Upper lobe of right lung (tissue), 1 donor: ENCODE data around the gene SIRT4. TPM values are rescaled to one million over a fixed set of nuclear protein-coding genes. Genes with fewer than 3 reads are reported as not detected.

Source experiments
- ATAC-seq: fragments of 200-7000 bp; cut with Tn5 transposase; one replicate; pipeline ENCODE4 v1.9.1; 2020; ENCODE audit warnings: mild to moderate bottlenecking, moderate library complexity
- DNase-seq: peaks from one replicate; pipeline ENCODE4 v3.0.0-alpha.2; 2020
- H3K27ac ChIP-seq: fragments of 200-600 bp; one replicate; pipeline ENCODE4 v1.8.0; 2022
- H3K27me3 ChIP-seq: fragments of 200-600 bp; one replicate; pipeline ENCODE4 v1.8.0; 2022; ENCODE audit warnings: mild to moderate bottlenecking
- H3K36me3 ChIP-seq: fragments of 200-600 bp; one replicate; pipeline ENCODE4 v1.8.0; 2022
- H3K4me1 ChIP-seq: fragments of 200-600 bp; one replicate; pipeline ENCODE4 v1.8.0; 2022
- H3K4me3 ChIP-seq: fragments of 200-600 bp; one replicate; pipeline ENCODE4 v1.8.0; 2022; ENCODE audit warnings: mild to moderate bottlenecking
- H3K9me3 ChIP-seq: fragments of 200-600 bp; one replicate; pipeline ENCODE4 v1.8.0; 2022
- CTCF ChIP-seq: fragments of 200-600 bp; IDR thresholded peaks from one replicate; pipeline ENCODE4 v1.8.0; 2022; ENCODE audit warnings: antibody characterized with exemption
- intact Hi-C: fragments of 100-400 bp; cut with DNase I; formaldehyde crosslinking; loops from one replicate; pipeline ENCODE4 v1.11.0; 2022
- total RNA-seq: library from RNA; stranded (reverse); fragmentation: NEBNext Ultra II Directional; extraction: Animal tissue kit (Norgen Biotek cat#: 25700); gene quantifications from one replicate; pipeline ENCODE4 v1.2.1, GENCODE V29; 2021
- donor health status: DM: no; HTN: yes; CAD: no; lungs with severe emphysema.

SIRT4 gene
- total RNA-seq, 1 donor from 2014 or later: 2.4 TPM

DNA sequence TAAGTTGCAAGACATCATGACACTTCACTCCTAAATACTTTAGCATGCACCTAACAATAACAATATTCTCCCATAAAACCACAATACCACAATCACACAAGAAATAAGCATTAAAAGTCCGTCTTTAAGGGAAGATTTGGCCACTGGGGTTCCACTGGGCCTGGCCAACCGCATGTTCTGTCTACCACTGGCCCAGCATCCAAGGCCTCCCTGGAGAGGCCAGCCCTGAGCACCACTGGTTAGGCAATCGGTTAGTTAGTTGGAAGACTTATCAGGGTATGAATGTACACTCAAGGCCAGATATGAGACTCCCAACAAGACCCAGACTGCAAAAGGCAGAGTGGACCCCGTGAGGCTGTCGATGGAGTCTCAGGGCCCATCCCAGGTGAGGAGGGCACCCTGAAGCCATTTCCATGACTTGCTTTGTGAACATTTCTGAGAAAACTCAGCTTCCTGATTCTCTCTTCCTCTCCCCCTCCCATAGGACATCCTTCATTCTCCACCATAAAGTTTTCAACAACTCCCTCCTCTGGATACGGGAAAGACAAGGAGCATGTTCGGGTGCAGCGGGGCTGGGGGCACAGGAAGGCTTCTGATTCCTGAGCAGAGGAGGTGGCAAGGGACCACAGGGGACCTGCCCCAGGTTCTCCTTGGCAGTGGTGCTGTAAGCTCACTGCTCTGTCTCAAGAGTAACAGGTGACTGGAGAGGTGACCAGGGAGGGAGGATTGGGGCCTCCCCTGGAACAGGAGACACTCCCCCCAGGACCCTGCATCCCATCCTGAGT is 42.5 kb upstream of the SIRT4 start:
- H3K4me1 ChIP-seq: peaks cover 75% of the 10 kb centered on the region
- H3K27ac ChIP-seq: peak overlapping the region; percentile 30
- no peaks in the 10 kb centered on the region for H3K9me3 ChIP-seq
- ATAC-seq (no peak), DNase-seq (no peak)
- H3K27me3 ChIP-seq: no peaks in the 10 kb centered on the region
- H3K4me3 ChIP-seq: no peak overlapping the region
- intact Hi-C loops: no loop called here
- TF ChIP-seq CTCF: no peak
- H3K36me3 ChIP-seq: no peaks in the 10 kb centered on the region

- Histone ChIP-seq H3K4me1 (peaks cover 69% of the 10 kb centered on the region), H3K27ac (no peak overlapping the region)
These were observed 41.5 kb upstream of the SIRT4 start for GRCh38 chr12:120260607-120261006.

DNA sequence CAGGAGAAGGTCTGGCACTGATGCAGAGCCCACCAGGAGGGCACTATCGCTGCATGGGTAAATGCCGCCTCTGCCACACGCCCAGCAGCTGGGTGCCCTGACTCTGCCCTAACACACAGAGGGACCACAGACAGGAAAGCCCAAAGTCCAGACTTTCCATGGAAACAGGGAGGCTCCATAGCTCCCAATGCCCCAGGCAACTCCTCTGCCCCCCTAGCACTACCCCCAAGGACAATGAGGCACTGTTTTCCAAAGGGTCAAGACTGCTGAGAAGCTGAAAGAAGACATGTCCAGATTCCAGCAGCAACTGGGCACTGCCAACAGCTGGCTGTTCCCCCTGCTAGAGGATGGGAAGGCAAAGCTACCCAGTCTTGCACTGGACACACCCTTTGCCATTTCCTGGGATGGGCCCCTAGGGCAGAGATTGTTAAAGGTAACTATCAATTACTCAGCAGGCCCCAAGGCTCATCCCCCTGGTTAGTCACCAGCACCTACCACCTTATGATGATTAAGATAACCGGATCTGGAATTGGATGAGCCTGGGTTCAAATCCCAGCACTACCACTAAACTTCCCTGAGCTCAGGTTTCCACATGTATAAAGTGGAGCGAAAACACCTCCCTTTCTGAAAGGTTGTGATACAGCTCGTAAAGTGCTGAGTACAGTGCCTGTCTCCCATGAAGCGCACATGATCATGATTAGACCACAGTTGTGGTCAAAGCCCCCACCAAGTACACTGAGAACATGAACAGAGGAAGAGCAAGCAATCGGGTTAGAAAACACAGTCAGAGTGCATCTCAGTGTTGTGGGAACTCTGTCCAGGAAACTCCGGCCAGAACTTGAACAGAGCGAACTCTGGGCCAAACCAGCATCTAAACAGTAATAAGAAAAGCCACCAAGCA is 39.9 kb upstream of the SIRT4 start:
- Histone ChIP-seq H3K27ac (peak overlapping the region; percentile 83), H3K9me3 (no peaks in the 10 kb centered on the region), H3K27me3 (no peaks in the 10 kb centered on the region), H3K4me1 (peaks cover 60% of the 10 kb centered on the region), H3K4me3 (peak overlapping the region; percentile 68), H3K36me3 (no peaks in the 10 kb centered on the region)
- intact Hi-C loops: no loop called here
- DNase-seq (no peak), ATAC-seq (no peak)
- no peak for TF ChIP-seq CTCF

More at GRCh38 chr12:120260607-120261006, 41.5 kb upstream of the SIRT4 start:
- DNase-seq (no peak), ATAC-seq (no peak)
- TF ChIP-seq CTCF: no peak
- Histone ChIP-seq H3K36me3 (no peaks in the 10 kb centered on the region), H3K27me3 (no peaks in the 10 kb centered on the region), H3K4me3 (no peak overlapping the region), H3K9me3 (no peaks in the 10 kb centered on the region)
- intact Hi-C loops: no loop called here

DNA sequence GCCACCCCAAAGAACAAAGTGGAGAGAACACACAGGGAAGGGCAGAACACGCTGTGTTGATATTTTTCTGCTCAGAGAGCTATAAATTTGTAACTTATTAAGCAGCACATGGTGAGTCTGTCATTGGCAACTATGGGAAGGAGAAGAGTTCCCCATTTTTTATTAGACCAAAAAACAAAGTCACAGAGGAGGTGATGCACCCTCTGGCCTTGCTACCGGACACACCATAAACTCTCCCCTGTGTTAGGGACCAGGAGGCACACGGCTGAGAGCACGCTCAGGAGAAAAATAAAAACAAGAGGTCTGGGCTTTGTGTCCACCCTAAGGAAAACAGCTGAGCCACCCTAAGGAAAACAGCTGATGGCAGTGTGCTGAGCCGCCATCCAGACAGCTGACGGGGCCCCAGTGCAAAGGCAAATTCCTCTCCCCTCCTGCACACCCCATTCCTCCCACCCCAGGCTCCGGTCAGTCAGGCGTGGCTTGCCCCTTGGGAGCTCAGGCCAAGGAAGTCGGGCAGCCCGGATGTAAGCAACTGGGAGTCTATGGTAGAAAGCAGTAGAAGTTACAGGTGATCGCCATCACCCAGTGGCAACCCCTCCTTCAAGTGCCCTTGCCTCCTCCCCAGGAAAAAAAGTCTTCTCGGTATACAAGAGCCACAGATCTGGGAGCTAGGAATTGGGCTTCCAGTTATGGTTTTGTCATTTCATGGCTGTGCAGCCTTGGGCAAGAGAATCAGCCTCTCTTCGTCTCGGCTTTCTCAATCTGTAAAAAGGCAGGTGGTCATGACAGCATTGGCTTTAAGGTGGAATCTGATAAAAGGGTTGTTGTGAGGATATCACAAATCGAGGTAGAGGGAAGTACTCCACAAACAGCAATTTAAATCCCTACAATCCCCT is 39.0 kb upstream of the SIRT4 start:
- peak overlapping the region; percentile 68 for H3K4me3 ChIP-seq
- H3K4me1 ChIP-seq: peaks cover 57% of the 10 kb centered on the region
- intact Hi-C loops: no loop called here
- H3K27ac ChIP-seq: peak overlapping the region; percentile 83
- no peak for TF ChIP-seq CTCF
- no peaks in the 10 kb centered on the region for H3K27me3 ChIP-seq
- ATAC-seq (peak; percentile 2), DNase-seq (no peak)
- H3K9me3 ChIP-seq: no peaks in the 10 kb centered on the region
- no peaks in the 10 kb centered on the region for H3K36me3 ChIP-seq

GRCh38 chr12:120263748-120264085 is 38.4 kb upstream of the SIRT4 start:
- intact Hi-C loops: no loop called here
- no peak for DNase-seq
- Histone ChIP-seq H3K36me3 (no peaks in the 10 kb centered on the region), H3K9me3 (no peaks in the 10 kb centered on the region), H3K27ac (peak overlapping the region; percentile 83), H3K4me3 (peak overlapping the region; percentile 68), H3K27me3 (no peaks in the 10 kb centered on the region), H3K4me1 (peaks cover 56% of the 10 kb centered on the region)
- ATAC-seq: no peak
- TF ChIP-seq CTCF: no peak
